Activated CD4-positive, alpha-beta T cell treated with anti-CD3 and anti-CD28 coated beads, Interleukin-2, amount 50 U/mL, for 4 hours (primary cell): ENCODE measurements around the gene FN1.
"Not testable (repeated sequence)": the region's sequence is repeated elsewhere in the genome, so short reads cannot be mapped to it uniquely, and the experiment has no call there.

Experiments
- DNase-seq, 2 experiments: peaks; one replicate each; pipeline ENCODE4 v3.0.0-alpha.2; 2020

Gene FN1

DNA sequence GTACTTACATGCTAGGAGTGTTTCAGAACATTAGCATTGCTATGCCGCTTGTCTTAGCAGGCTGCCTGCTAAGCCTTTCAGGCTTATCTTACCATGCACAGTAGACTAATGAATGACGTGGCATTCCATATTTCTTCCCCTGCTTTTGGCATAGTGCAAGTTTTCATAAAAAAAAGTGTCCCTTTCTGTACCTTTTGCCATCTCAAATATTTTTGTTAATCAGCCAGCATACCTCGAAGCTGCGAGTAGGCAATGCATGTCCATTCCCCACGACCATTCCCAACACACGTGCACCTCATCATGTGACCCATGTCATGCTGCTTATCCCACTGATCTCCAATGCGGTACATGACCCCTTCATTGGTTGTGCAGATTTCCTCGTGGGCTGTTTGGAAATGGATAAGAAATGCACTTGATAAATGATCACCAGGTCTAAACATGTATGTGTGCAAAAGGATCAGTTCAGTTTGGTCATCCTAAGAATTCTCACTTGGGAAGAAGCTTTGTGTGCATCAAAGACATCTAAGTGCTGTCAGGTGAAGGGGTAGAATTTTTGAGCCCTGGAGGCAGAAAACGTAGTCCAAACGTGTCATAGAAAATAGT lies 13.9 kb downstream of the FN1 start:
- DNase-seq = no peak

DNA sequence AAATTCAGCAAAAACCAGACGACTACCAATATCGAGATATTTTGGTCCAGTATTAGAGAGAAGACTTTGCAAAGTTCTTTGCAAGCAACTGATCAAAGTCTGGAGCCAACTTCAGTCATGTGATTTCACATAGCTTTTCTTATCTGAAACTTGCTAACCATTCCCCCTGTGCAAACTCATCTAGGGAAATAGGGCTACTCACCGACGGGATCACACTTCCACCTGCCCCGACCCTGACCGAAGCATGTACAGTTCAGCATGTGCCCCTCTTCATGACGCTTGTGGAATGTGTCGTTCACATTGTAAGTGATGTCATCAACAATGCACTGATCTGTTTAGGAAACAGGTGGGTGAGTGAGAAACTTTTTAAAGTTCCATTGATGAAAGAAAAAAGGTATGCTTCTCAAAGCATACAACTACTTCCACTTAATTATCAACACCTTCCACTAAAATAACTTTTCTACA lies 15.4 kb downstream of the FN1 start:
- no peak for DNase-seq

DNA sequence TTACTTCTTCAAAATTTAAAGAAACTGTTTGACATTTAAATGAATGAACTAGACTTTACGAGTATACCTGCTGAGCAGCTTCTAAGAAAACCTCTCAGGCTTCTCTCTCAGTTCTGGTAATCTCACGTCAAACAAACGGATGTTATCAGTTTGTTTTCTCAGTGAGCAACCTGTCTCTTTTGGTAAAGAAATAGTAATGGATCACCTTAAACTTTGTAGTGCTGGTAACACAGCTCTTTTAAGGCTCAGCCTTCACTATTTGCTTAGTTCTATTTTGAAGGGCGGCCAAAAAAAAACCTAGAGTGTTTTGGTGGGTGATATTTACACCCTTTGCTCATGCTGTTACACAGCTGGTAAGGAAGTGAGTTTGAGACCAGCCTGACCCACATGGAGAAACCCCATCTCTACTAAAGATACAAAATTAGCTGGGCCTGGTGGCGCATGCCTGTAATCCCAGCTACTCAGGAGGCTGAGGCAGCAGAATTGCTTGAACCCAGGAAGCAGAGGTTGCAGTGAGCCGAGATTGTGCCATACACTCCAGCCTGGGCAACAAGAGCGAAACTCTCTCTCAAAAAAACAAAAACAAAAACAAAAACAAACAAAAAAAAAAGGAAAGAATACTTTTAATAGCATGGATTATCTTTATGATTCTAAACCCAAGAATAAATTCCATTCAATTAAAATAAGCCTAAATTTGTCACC lies 15.9 kb downstream of the FN1 start:
- no peak for DNase-seq

DNA sequence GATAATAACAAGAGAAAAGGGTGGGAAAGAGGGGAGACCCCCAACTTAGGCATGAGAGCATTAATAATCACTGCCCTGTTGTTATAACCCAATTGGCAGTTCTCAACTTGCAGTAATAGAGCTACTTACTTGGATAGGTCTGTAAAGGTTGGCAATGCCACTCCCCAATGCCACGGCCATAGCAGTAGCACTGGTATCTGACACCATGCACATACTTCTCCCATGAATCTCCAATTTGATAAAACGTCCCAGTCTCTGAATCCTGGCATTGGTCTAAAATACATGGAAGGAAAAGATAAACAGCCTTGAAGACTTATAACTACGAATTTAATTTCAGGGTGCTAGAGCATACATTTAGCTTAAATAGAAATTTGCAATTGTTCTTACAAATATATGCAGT lies 16.8 kb downstream of the FN1 start:
- no peak for DNase-seq

DNA sequence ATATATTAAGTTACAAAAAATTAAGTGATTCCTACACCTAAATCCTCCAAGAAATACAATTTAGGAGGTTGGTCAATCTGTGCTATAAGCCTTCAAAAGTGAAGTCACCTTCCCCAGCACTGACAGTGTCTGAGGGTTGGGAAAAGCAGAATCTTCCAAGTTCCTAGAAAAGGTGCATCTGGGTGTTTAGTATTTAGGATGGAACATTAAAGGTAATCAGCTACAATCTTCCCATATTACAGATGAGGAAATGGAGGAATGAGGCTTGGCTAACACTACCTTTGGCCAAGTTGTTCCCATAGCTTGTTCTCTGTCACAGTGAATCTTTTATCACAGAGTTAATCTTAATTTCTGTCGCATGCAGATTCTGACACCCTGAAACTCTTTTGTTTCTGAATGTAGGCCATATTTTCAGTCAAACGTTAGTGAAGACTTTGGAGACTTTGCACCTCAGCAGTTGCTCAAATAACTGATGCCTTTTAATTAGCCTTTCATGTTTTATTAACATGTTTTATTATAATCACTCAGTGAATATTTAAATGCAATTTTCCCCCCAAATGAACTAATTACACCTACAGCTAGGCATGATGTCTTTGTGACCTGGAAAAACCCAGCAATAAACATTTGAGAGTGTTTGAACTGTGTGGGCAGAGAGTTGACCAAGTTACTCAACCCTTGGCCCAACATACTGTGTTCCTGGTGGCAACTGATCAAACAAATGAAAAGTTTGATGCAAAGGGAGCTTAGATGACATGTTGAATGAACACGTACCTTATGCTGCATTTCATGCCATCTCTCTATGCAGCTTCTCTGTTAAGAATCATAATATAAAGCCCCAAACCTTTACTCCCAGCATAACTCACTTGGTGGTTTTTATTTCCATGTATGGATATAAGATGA lies 17.6 kb downstream of the FN1 start:
- DNase-seq = no peak

DNA sequence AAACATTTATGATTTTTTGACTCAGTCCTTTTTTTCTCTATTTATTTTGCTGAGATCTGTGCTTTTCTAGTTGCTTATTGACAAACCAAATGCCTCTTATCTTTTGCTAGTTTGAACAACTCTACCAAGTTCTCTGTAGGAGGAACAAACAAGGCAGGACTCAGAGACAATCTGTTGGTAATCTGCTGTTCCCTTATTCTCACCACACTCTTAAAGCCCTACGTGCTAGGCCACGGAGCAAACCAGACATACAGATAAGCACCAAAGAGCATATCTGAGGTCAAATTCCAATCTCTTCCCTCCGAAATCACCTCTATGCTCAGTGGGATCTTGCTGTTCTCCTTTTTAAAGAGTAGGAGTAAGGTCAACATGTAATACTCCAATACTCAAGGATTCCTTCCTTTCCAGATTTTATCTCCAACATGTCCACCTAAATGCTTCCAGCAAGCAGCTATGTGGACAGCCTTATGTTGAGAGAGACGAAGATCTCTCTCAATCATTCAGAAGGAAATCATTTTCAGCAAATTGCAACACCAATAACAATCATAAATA lies 18.4 kb downstream of the FN1 start:
- DNase-seq = no peak

- no peak for DNase-seq
Observed at GRCh38 chr2:215416656-215417055, 19.2 kb downstream of the FN1 start.

- no peak for DNase-seq
Observed at GRCh38 chr2:215415820-215416577, 19.9 kb downstream of the FN1 start.

GRCh38 chr2:215415218-215415617 lies 20.6 kb downstream of the FN1 start:
- DNase-seq = no peak

GRCh38 chr2:215414674-215415073 lies 21.2 kb downstream of the FN1 start:
- DNase-seq = no peak

DNA sequence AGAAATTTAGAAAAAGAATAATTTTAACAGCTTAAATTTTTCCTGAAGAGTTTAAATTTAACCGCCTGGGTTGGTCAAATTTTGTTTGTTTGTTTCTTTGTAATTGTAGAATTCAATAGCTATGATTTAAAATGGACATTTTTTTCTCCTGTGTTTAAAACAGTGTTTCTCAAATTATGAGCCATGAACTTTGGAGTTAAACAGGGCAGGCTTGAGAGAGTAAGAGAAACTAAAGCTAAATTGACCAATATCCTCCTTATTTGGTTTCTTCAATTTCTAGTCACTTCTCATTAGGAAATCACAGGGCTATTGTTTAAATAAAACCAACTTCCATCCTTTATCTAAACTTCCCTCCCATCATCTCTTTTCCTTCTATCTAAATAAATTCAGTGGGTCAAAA lies 21.9 kb downstream of the FN1 start:
- DNase-seq = no peak

DNA sequence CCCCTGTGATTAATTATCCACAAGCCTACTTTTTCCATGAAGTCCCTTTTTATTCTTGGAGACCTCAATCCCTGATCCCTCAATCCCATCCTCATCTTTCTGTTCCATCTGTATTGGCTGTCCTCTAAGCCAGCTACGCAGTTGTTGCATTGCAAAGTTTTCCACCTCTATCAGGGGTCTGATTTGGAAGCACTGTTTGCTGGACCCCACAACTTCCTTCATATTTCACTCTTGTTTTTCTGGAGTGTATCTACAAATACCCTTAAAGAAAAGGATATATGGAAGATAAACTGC lies 22.4 kb downstream of the FN1 start:
- no peak for DNase-seq

DNA sequence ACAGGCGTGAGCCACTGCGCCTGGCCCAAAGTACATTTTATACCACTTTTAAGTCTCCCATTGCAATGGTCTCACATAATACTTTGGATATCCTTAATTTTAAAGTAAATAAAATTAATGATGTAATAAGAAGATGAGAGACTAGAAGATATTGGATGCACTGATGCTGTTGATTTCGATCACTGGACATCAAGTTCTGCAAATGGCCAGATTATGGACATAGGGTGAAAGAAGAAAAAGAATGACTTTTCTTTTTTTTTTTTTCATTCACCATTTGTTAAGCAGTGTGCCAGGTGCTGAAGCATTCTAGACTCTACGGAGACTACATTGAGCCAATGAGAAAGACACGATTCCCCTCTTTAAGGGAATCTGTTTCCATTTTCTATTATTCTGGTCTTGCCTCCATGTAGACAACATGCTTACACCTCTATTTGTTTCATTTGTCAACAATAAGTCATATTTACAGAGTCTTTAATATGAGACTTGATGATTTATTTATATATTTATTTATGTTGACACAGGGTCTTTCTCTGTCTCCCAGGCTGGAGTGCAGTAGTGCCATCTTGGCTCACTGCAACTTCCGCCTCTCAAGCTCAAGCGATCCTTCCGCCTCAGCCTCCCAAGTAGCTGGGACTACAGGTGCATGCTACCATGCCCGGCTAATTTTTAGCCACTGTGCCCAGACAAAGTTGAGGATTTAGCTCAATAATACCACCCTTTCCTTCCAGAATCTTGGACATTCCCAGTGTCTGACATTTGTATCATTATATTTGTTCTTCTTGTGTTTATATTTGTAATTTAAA lies 23.7 kb downstream of the FN1 start:
- DNase-seq = no peak

DNA sequence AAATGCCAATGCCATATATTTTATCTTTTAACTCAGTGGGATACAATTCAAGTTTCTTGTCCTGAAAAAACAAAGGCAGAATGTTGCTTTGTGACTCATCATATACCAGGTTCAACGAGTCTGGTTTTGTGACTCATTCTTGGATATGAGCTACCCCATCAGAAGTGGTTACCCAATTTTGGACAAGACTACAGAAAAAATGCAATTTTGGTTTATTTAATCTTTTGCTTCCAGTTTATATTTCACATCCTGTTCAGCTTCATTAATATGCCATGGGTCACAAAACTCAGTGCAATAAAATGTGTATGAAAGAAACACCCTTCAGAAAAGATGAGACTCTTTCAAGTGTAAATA lies 25.0 kb downstream of the FN1 start:
- DNase-seq = no peak

- DNase-seq = not testable (repeated sequence)
Observed at GRCh38 chr2:215410181-215410931, 25.5 kb downstream of the FN1 start.

DNA sequence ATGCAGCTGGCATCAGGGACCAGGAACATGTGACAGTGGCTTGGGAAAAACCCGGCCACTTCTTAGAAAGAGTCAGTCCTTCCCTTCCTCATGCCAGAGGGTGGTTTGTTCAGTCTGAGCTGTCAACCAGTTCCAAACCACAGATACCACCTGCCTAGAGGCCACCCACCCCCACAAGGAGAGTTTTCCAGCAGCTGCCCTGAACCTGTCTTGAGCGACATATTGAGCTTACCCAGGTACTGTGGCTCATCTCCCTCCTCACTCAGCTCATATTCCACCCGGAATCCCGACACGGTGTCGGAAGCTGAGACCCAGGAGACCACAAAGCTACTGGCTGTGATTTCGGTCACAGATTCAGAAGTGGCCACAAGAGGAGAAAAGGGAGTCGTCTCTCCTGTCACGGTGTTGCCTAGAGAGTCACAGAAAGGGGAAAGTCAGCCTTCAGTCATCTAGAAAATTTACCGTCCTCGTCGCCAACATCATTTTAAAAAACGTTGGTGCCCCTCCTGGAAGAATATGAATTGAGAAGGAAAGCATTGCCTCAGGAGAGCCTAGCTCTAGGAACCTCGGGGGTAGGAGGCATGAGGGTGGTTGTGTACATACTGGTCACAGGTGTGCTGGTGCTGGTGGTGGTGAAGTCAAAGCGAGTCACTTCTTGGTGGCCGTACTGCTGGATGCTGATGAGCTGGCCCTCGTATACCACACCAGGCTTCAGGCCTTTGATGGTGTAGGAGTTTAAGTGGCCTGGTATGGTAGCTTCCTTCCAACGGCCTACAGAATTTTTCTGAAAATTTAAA lies 26.3 kb downstream of the FN1 start:
- DNase-seq = no peak

GRCh38 chr2:215408441-215408840 lies 27.4 kb downstream of the FN1 start:
- DNase-seq = not testable (repeated sequence)

DNA sequence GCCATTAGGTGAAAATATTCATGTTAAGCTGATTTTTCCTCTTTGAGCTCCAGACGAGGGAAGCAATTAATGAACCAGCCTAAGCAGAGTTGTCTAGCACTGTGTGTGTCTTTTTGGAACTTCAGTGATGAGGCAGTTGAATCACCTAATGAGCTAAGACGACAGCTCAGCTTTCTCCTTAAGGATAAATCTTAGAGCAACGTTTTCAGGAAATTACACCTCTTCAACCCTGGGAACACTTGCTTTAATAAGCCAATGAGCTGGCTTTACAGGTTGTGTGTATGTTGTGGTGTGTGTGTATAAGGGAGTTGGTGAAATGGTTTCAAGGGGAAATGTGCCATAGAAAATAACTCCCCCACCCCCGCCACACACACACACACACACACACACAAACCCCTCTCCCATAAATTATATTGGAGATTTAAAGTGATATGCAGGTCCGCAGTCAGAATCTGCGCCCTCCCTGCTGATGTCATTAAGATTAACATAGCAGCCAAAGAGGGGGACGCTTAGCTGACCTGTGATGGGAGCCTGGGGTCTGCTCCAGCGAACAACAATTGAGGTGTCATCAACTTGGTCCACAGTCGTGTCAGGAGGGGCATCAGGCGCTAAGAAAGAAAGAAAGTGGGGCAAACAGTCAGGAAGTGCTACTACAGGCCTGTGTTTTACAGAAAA lies 28.1 kb downstream of the FN1 start:
- DNase-seq = no peak

GRCh38 chr2:215407061-215407460 lies 28.8 kb downstream of the FN1 start:
- DNase-seq = no peak
